ENCODE results near the gene KCNAB1. TPM values are rescaled to one million over a fixed set of nuclear protein-coding genes. Genes with fewer than 3 reads are reported as not detected.

Gene KCNAB1
- total RNA-seq, 2 donors from 2014 or later = 0.07 to 0.74 TPM

DNA sequence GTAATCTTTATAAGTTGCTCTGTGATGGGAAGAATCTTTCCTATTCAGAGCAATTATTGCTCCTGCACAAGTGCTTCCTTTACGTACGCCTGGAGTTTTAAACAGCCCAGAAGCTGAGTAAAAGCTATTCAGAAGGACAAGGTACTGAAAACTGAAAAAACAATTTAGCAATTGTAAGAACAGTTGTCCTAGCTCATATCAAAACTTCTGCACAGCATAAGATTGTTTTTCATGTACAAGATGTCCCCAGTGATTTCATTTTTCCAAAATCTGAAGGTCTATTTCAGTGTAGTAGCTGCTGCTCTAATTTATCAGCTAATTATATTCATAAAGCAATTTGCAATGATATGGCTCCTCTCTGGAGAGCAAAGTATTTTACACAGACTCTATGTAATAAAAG, 23.7 kb downstream of the KCNAB1 start:
- H3K9ac ChIP-seq (ENCODE audit: low read depth in 2 of 2, low read length in 2 of 2) = no peak overlapping the region
- no peaks in the 10 kb centered on the region for H3K36me3 ChIP-seq
- TF ChIP-seq, protein P1, sequence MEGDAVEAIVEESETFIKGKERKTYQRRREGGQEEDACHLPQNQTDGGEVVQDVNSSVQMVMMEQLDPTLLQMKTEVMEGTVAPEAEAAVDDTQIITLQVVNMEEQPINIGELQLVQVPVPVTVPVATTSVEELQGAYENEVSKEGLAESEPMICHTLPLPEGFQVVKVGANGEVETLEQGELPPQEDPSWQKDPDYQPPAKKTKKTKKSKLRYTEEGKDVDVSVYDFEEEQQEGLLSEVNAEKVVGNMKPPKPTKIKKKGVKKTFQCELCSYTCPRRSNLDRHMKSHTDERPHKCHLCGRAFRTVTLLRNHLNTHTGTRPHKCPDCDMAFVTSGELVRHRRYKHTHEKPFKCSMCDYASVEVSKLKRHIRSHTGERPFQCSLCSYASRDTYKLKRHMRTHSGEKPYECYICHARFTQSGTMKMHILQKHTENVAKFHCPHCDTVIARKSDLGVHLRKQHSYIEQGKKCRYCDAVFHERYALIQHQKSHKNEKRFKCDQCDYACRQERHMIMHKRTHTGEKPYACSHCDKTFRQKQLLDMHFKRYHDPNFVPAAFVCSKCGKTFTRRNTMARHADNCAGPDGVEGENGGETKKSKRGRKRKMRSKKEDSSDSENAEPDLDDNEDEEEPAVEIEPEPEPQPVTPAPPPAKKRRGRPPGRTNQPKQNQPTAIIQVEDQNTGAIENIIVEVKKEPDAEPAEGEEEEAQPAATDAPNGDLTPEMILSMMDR (IDR thresholded peaks at IDR 0.05) = no peak
- no peaks in the 10 kb centered on the region for H3K4me1 ChIP-seq
- H3K9me3 ChIP-seq = no peaks in the 10 kb centered on the region
- H3K4me3 ChIP-seq = no peak overlapping the region
- intact Hi-C loops (cut with DNase I) = loop anchor here (10.0 kb wide), 2 partner anchors 391 to 941 kb away; no protein-coding TSS in a partner anchor
- no peak overlapping the region for H3K27ac ChIP-seq
- DNase-seq = no peak
- H3K27me3 ChIP-seq = no peaks in the 10 kb centered on the region

DNA sequence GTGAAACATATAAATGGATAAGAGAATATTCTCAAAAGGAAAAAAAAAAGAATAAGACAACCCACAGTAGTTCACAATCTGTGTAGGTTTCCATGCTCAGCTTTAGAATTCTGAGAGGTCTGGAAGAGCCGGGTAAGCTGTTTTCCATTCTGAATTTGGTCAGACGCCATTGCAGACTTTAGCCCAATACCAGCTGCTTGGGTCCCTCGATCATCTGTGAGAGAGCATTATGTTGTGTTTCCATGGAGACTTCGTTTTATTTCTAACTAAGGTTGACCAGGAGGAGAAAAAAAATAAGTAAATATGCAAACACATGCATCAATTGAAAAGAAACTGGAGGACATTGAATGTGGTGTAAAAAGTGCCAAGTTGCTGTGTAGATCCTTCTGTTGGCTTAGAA, 25.5 kb downstream of the KCNAB1 start:
- Histone ChIP-seq H3K36me3 (no peaks in the 10 kb centered on the region), H3K27me3 (no peaks in the 10 kb centered on the region), H3K4me3 (no peak overlapping the region), H3K27ac (no peak overlapping the region), H3K9me3 (no peaks in the 10 kb centered on the region), H3K9ac (ENCODE audit: low read depth in 2 of 2, low read length in 2 of 2) (no peak overlapping the region), H3K4me1 (no peaks in the 10 kb centered on the region)
- no peak for DNase-seq
- TF ChIP-seq, protein P1 (IDR thresholded peaks at IDR 0.05) = no peak
- intact Hi-C loops (cut with DNase I) = loop anchor here (10.0 kb wide), 2 partner anchors 389 to 939 kb away; no protein-coding TSS in a partner anchor

DNA sequence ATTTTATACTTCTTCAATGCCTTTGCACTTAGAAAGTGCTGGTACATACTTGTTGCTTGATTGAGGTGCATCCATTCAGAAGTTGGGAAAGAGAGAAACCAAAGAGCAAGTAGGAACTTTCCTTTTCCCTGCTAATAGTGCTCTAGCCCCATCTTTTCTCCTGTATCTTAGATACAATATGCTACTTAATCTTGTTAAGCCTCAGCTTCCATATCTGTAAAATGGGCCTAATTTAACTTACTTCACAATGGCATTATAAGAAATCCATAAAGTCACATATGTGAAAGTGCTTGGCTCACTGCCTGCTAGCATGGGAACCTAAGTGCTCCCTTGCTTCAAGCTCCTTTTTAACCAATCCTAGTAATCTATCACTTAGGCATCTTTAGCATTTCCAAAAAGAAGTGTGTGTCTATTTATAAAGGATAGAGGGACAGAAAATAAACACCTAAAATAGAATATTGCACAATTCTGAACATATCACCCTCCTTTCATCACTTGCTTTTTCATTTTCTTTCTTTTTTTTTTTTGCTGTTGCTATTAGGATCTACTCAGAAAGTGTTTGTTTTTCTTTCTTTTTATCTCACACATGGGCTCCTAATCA, 28.1 kb downstream of the KCNAB1 start:
- intact Hi-C loops (cut with DNase I) = loop anchor here (10.0 kb wide), 2 partner anchors 386 to 936 kb away; no protein-coding TSS in a partner anchor
- no peak overlapping the region for H3K4me3 ChIP-seq
- H3K36me3 ChIP-seq = no peaks in the 10 kb centered on the region
- DNase-seq = no peak
- no peak overlapping the region for H3K27ac ChIP-seq
- H3K9me3 ChIP-seq = no peaks in the 10 kb centered on the region
- no peaks in the 10 kb centered on the region for H3K27me3 ChIP-seq
- no peak overlapping the region for H3K9ac ChIP-seq (ENCODE audit: low read depth in 2 of 2, low read length in 2 of 2)
- H3K4me1 ChIP-seq = no peaks in the 10 kb centered on the region
- TF ChIP-seq, protein P1 (IDR thresholded peaks at IDR 0.05) = no peak

DNA sequence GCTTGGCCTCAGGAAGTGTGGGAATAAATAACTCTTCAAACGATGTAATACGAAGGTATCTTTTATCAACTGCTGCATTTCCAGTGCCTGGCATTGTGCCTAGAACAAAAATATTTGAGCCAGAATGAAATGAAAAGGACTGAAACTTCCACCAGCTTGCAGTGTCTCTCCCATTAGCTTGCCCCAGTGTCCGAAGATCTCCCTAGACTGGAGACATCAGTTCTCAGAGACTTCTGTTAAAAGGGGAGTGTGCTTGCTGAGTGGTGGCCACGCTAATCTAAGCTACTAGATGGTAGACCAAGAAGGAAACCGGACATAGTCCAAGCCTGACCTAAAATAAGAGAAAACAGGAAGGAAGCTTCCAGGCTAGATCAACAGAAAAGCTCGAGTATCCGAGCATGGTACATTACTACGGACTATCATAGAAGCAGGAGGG, 28.6 kb downstream of the KCNAB1 start:
- H3K27ac ChIP-seq = no peak overlapping the region
- no peaks in the 10 kb centered on the region for H3K9me3 ChIP-seq
- H3K36me3 ChIP-seq = no peaks in the 10 kb centered on the region
- no peak for DNase-seq
- no peaks in the 10 kb centered on the region for H3K4me1 ChIP-seq
- TF ChIP-seq, protein P1 (IDR thresholded peaks at IDR 0.05) = no peak
- H3K9ac ChIP-seq (ENCODE audit: low read depth in 2 of 2, low read length in 2 of 2) = no peak overlapping the region
- H3K4me3 ChIP-seq = no peak overlapping the region
- intact Hi-C loops (cut with DNase I) = loop anchor here (10.0 kb wide), 2 partner anchors 386 to 936 kb away; no protein-coding TSS in a partner anchor
- H3K27me3 ChIP-seq = no peaks in the 10 kb centered on the region

DNA sequence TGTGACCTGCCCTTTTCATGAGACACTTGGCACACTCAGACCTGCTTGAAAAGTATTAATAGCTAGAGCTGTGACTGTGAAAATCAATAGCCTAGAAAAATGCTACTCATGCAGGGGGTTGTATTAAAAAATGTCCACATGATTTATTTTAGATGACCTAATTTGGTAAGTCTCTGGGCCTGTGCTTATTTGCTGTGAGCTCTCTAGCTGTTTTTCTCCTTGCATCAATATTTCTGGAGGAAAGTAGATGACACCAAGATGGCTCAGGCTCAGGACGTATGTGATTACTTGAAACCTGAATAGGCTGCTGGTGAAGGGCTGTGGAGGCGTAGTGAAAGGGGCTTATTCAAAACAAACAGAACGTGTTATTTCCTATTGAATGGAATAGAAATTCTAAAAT, 29.5 kb downstream of the KCNAB1 start:
- no peak overlapping the region for H3K4me3 ChIP-seq
- DNase-seq = no peak
- no peaks in the 10 kb centered on the region for H3K9me3 ChIP-seq
- H3K9ac ChIP-seq (ENCODE audit: low read depth in 2 of 2, low read length in 2 of 2) = no peak overlapping the region
- TF ChIP-seq, protein P1 (IDR thresholded peaks at IDR 0.05) = no peak
- H3K4me1 ChIP-seq = no peaks in the 10 kb centered on the region
- no peak overlapping the region for H3K27ac ChIP-seq
- intact Hi-C loops (cut with DNase I) = loop anchor here (5.0 to 10.0 kb wide), 5 partner anchors 232 to 985 kb away; no protein-coding TSS in a partner anchor
- H3K27me3 ChIP-seq = no peaks in the 10 kb centered on the region
- no peaks in the 10 kb centered on the region for H3K36me3 ChIP-seq

Measured in colonic mucosa (tissue), 4 donors.